T-helper 1 cell treated with Interleukin-12 subunit alpha and Interleukin-12 subunit beta and Interleukin-4 antibody, amounts not matched to agents 30 μg/mL and 1 μg/mL, for 36 hours (primary cell): ENCODE data around the gene STRIP2.
"Not testable (repeated sequence)": the region's sequence is repeated elsewhere in the genome, so short reads cannot be mapped to it uniquely, and the experiment has no call there.

ENCODE experiments used
- H3K27ac Mint-ChIP-seq: one replicate; pipeline ENCODE4 v1.8.0; 2021; ENCODE audit warnings: mild to moderate bottlenecking, mixed read lengths
- H3K27me3 Mint-ChIP-seq: one replicate; pipeline ENCODE4 v1.8.0; 2021; ENCODE audit warnings: low read depth, mixed read lengths
- H3K36me3 Mint-ChIP-seq: one replicate; pipeline ENCODE4 v1.8.0; 2021; ENCODE audit warnings: low read depth, mixed read lengths
- H3K4me1 Mint-ChIP-seq: one replicate; pipeline ENCODE4 v1.8.0; 2021; ENCODE audit warnings: low read depth, mixed read lengths
- H3K4me3 Mint-ChIP-seq: one replicate; pipeline ENCODE4 v1.8.0; 2021; ENCODE audit warnings: mild to moderate bottlenecking, moderate library complexity, mixed read lengths
- H3K9me3 Mint-ChIP-seq: one replicate; pipeline ENCODE4 v1.8.0; 2021; ENCODE audit warnings: mixed read lengths

STRIP2 gene

GRCh38 chr7:129532375-129532774, 98.1 kb downstream of the STRIP2 start:
- no peak overlapping the region for H3K4me3 Mint-ChIP-seq
- H3K36me3 Mint-ChIP-seq, result no peaks in the 10 kb centered on the region
- H3K27ac Mint-ChIP-seq, result no peak overlapping the region
- H3K9me3 Mint-ChIP-seq, result no peaks in the 10 kb centered on the region
- no peaks in the 10 kb centered on the region for H3K27me3 Mint-ChIP-seq
- peaks cover 10% of the 10 kb centered on the region for H3K4me1 Mint-ChIP-seq

- not testable (repeated sequence) for H3K36me3 Mint-ChIP-seq, H3K4me3 Mint-ChIP-seq, H3K27me3 Mint-ChIP-seq, H3K9me3 Mint-ChIP-seq, H3K4me1 Mint-ChIP-seq
- H3K27ac Mint-ChIP-seq, result peak overlapping the region; percentile 31
Measured at GRCh38 chr7:129534558-129535274, 100.5 kb downstream of the STRIP2 start.

GRCh38 chr7:129535896-129536295, 101.7 kb downstream of the STRIP2 start:
- H3K36me3 Mint-ChIP-seq, result no peaks in the 10 kb centered on the region
- peaks cover 4% of the 10 kb centered on the region for H3K27me3 Mint-ChIP-seq
- H3K4me3 Mint-ChIP-seq, result no peak overlapping the region
- H3K4me1 Mint-ChIP-seq, result peaks cover 8% of the 10 kb centered on the region
- H3K27ac Mint-ChIP-seq, result peak overlapping the region; percentile 20
- H3K9me3 Mint-ChIP-seq, result no peaks in the 10 kb centered on the region

GRCh38 chr7:129536323-129536722, 102.1 kb downstream of the STRIP2 start:
- H3K27ac Mint-ChIP-seq, result peak overlapping the region; percentile 20
- peaks cover 4% of the 10 kb centered on the region for H3K27me3 Mint-ChIP-seq
- no peaks in the 10 kb centered on the region for H3K36me3 Mint-ChIP-seq
- H3K4me3 Mint-ChIP-seq, result no peak overlapping the region
- no peaks in the 10 kb centered on the region for H3K9me3 Mint-ChIP-seq
- peaks cover 8% of the 10 kb centered on the region for H3K4me1 Mint-ChIP-seq
